ENCODE data around the gene PLXNA4.

The PLXNA4 gene

DNA sequence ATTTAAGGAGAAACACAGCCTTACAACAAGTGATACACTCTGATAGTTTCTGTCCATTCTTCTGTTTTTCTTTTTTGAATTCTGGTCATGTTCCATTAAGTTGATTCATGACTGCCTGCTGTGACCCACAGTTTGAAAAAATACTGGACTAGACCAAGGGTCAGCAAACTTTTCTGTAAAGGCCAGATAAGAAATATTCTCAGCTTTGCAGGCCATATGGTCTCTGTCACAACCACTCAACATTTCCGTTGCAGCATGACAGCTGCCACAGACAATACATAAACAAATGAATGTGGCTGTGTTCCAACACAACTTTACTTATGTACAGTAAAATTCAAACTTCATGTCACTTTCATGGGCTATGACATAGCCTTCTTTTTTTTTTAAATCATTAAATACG lies 156.7 kb downstream of the PLXNA4 start:
- no peak overlapping the region for H3K4me2 ChIP-seq (ENCODE audit: low read length)
- H3K4me3 ChIP-seq (ENCODE audit: low read length) = no peak overlapping the region
- H3K36me3 ChIP-seq (ENCODE audit: control insufficient read depth, low read length) = no peaks in the 10 kb centered on the region
- no peak overlapping the region for H3K27ac ChIP-seq (ENCODE audit: low read depth, low read length)
- TF ChIP-seq, protein P1, sequence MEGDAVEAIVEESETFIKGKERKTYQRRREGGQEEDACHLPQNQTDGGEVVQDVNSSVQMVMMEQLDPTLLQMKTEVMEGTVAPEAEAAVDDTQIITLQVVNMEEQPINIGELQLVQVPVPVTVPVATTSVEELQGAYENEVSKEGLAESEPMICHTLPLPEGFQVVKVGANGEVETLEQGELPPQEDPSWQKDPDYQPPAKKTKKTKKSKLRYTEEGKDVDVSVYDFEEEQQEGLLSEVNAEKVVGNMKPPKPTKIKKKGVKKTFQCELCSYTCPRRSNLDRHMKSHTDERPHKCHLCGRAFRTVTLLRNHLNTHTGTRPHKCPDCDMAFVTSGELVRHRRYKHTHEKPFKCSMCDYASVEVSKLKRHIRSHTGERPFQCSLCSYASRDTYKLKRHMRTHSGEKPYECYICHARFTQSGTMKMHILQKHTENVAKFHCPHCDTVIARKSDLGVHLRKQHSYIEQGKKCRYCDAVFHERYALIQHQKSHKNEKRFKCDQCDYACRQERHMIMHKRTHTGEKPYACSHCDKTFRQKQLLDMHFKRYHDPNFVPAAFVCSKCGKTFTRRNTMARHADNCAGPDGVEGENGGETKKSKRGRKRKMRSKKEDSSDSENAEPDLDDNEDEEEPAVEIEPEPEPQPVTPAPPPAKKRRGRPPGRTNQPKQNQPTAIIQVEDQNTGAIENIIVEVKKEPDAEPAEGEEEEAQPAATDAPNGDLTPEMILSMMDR (IDR thresholded peaks at IDR 0.05; ENCODE audit: low read depth, low read length, poor library complexity, severe bottlenecking) = no peak
- no peak for TF ChIP-seq EZH2phosphoT487 (IDR thresholded peaks at IDR 0.05; ENCODE audit: borderline replicate concordance, low read length)
- H4K20me1 ChIP-seq (ENCODE audit: control insufficient read depth, insufficient read depth, low read depth, low read length) = no peaks in the 10 kb centered on the region
- H3F3A ChIP-seq (ENCODE audit: control insufficient read depth, insufficient read depth) = no peaks in the 10 kb centered on the region
- H3K27me3 ChIP-seq (ENCODE audit: control insufficient read depth, low read length) = no peaks in the 10 kb centered on the region
- no peaks in the 10 kb centered on the region for H3K9me2 ChIP-seq (replicated peaks; ENCODE audit: control insufficient read depth, low read length)
- no peaks in the 10 kb centered on the region for H3K79me2 ChIP-seq (ENCODE audit: control insufficient read depth, low read length)
- H3K9me3 ChIP-seq (ENCODE audit: control insufficient read depth, insufficient read depth, low read length) = no peaks in the 10 kb centered on the region
- H3K4me1 ChIP-seq (ENCODE audit: control insufficient read depth, low read length) = no peaks in the 10 kb centered on the region

DNA sequence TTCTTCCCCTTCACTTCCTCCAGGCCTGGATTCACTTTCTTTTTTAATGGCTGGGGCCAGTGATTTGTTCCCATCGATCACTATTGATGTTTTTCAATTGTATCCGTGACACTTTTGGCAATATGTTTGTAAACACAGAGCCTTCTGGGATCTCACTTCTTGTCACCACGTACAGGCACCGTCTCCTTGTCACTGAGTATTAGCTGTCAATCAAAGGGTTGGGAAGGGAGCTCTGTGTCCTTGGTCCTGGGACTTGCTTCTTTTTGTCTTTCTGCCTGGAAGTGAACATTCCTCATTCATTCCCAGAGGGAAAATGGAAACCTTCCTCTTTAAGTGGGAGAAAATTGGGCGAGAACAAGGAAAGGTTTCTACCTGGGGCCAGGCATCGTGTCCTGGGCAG lies 157.4 kb downstream of the PLXNA4 start:
- Histone ChIP-seq H3F3A (ENCODE audit: control insufficient read depth, insufficient read depth) (no peaks in the 10 kb centered on the region), H3K27ac (ENCODE audit: low read depth, low read length) (no peak overlapping the region), H4K20me1 (ENCODE audit: control insufficient read depth, insufficient read depth, low read depth, low read length) (no peaks in the 10 kb centered on the region), H3K27me3 (ENCODE audit: control insufficient read depth, low read length) (no peaks in the 10 kb centered on the region), H3K4me2 (ENCODE audit: low read length) (no peak overlapping the region), H3K36me3 (ENCODE audit: control insufficient read depth, low read length) (no peaks in the 10 kb centered on the region), H3K9me3 (ENCODE audit: control insufficient read depth, insufficient read depth, low read length) (no peaks in the 10 kb centered on the region), H3K4me3 (ENCODE audit: low read length) (no peak overlapping the region), H3K4me1 (ENCODE audit: control insufficient read depth, low read length) (no peaks in the 10 kb centered on the region), H3K9me2 (replicated peaks; ENCODE audit: control insufficient read depth, low read length) (no peaks in the 10 kb centered on the region), H3K79me2 (ENCODE audit: control insufficient read depth, low read length) (no peaks in the 10 kb centered on the region)
- TF ChIP-seq, protein P1 (IDR thresholded peaks at IDR 0.05; ENCODE audit: low read depth, low read length, poor library complexity, severe bottlenecking) = no peak
- TF ChIP-seq EZH2phosphoT487 (IDR thresholded peaks at IDR 0.05; ENCODE audit: borderline replicate concordance, low read length) = no peak

DNA sequence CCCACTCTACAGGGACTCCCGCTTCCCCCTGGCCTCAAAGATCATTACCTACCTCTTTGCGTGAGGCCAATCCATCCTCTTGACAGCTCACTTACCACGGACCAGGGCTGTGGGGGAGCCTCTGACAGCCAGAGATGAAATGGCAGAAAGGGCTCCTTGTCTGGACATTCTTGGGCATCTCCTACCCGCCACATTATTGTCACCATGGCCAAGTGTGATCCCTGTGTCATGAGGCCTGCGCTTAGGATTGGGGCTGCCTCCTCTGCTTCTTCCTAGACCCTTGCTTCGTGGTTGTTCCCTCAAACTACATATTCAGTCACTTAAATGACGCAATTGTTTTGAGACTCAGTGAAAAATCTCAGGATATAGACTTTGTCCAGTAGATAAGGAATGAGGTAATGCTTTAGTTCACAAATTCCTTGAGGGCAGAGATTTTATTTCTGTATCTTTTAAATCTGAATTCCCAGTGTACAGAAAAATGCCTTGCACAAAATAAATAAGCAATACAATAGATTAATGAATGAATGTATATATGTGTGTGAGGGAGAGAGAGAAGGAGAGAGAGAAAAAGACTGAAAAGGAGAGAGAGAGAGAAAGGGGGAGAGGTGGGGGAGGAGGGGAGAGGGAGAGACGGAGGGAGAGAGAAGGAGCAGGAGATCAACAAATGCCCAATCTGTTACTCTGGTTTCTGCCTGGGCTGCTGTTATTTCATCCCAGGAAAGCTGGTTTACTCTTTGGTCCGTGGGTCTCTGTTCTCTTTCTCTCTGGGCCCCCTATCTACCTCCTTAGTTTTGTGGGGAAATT lies 159.0 kb downstream of the PLXNA4 start:
- Histone ChIP-seq H3K79me2 (ENCODE audit: control insufficient read depth, low read length) (no peaks in the 10 kb centered on the region), H3K9me2 (replicated peaks; ENCODE audit: control insufficient read depth, low read length) (no peaks in the 10 kb centered on the region), H3K4me3 (ENCODE audit: low read length) (no peak overlapping the region), H3K36me3 (ENCODE audit: control insufficient read depth, low read length) (no peaks in the 10 kb centered on the region), H3K4me1 (ENCODE audit: control insufficient read depth, low read length) (no peaks in the 10 kb centered on the region), H3K27me3 (ENCODE audit: control insufficient read depth, low read length) (no peaks in the 10 kb centered on the region), H3K27ac (ENCODE audit: low read depth, low read length) (no peak overlapping the region), H4K20me1 (ENCODE audit: control insufficient read depth, insufficient read depth, low read depth, low read length) (no peaks in the 10 kb centered on the region), H3F3A (ENCODE audit: control insufficient read depth, insufficient read depth) (no peaks in the 10 kb centered on the region), H3K9me3 (ENCODE audit: control insufficient read depth, insufficient read depth, low read length) (no peaks in the 10 kb centered on the region), H3K4me2 (ENCODE audit: low read length) (no peak overlapping the region)
- TF ChIP-seq, protein P1 (IDR thresholded peaks at IDR 0.05; ENCODE audit: low read depth, low read length, poor library complexity, severe bottlenecking) = no peak
- no peak for TF ChIP-seq EZH2phosphoT487 (IDR thresholded peaks at IDR 0.05; ENCODE audit: borderline replicate concordance, low read length)

Measured in DOHH2 (cell line).